Thyroid gland (tissue), 4 donors: Measurements from ENCODE around the gene ADH5. TPM values are rescaled to one million over a fixed set of nuclear protein-coding genes. Genes with fewer than 3 reads are reported as not detected.

ENCODE experiments used
- DNase-seq, 2 donors: peaks; one replicate each; pipeline ENCODE4 v3.0.0-alpha.2; 2019
- H3K27ac ChIP-seq, 3 donors: fragments of 200-600 bp; sonication (generic); 1 replicate in 2 of 3; 2 replicates in 1 of 3; pipeline ENCODE4 v1.5.1; 2016 to 2019; ENCODE audit warnings: mild to moderate bottlenecking in 1 of 3, moderate library complexity in 1 of 3
- H3K27me3 ChIP-seq: fragments of 200-600 bp; sonication (generic); one replicate; pipeline ENCODE4 v1.5.1; 2019
- H3K36me3 ChIP-seq, 2 donors: fragments of 200-600 bp; sonication (generic); one replicate each; pipeline ENCODE4 v1.5.1; 2016 to 2019
- H3K4me1 ChIP-seq, 2 donors: fragments of 200-600 bp; sonication (generic); one replicate each; pipeline ENCODE4 v1.5.1; 2017 to 2019
- H3K4me3 ChIP-seq, 3 donors: fragments of 200-600 bp; sonication (generic); replicated peaks in 1 of 3; 1 replicate in 2 of 3; 2 replicates in 1 of 3; pipeline ENCODE4 v1.5.1; 2016; ENCODE audit warnings: mild to moderate bottlenecking in 1 of 3
- H3K9me3 ChIP-seq: fragments of 200-600 bp; sonication (generic); one replicate; pipeline ENCODE4 v1.5.1; 2017
- CTCF ChIP-seq, 6 experiments: fragments of 200-600 bp in 3 of 6; fragments of 450-650 bp in 3 of 6; sonication (generic) in 3 of 6; IDR thresholded peaks; one replicate each; pipeline ENCODE4 v1.5.1; 2016 to 2019; ENCODE audit warnings: antibody characterized with exemption in 6 of 6, mild to moderate bottlenecking in 2 of 6, inconsistent platforms in 1 of 6, moderate library complexity in 1 of 6
- POLR2A ChIP-seq, 2 donors: fragments of 450-650 bp; IDR thresholded peaks; one replicate each; pipeline ENCODE4 v1.6.1; 2017; ENCODE audit warnings: antibody characterized with exemption in 2 of 2, mild to moderate bottlenecking in 2 of 2, moderate library complexity in 1 of 2
- WGBS, 2 donors: methylation state at CpG; one replicate each; pipeline ENCODE4 v1.1.5; 2017; 5-methylcytosine and 5-hydroxymethylcytosine counted together
- intact Hi-C: fragments of 100-400 bp; cut with DNase I; formaldehyde crosslinking; loops from one replicate; pipeline ENCODE4 v1.15.1; 2023
- total RNA-seq, 4 donors: library from RNA; depleted of rRNA; stranded (reverse); fragments of >200 nt; gene quantifications; one replicate each; pipeline ENCODE4 v1.2.3, GENCODE V29; 2016

ADH5 gene
- total RNA-seq, 4 donors from 2014 or later: 101 to 162 (median 117) TPM

- Histone ChIP-seq H3K27ac (peak overlapping the region in 2 of 3 donors; percentile 7 to 57), H3K4me1 (peaks cover 28 to 31% of the 10 kb centered on the region in 2 donors), H3K4me3 (no peak overlapping the region), H3K36me3 (peaks cover 29 to 42% of the 10 kb centered on the region in 2 donors), H3K9me3 (no peaks in the 10 kb centered on the region), H3K27me3 (no peaks in the 10 kb centered on the region)
- DNase-seq: no peak
- 70 to 72% methylated on average over 5 of the region's 5 CpGs for WGBS, 2 donors
- intact Hi-C loops: no loop called here
- TF ChIP-seq CTCF (IDR thresholded peaks at IDR 0.05) (no peak), POLR2A (IDR thresholded peaks at IDR 0.05) (no peak)
Measured at GRCh38 chr4:99079625-99080295, 8.8 kb downstream of the ADH5 start.

GRCh38 chr4:99078931-99079624, 9.5 kb downstream of the ADH5 start:
- Histone ChIP-seq H3K9me3 (no peaks in the 10 kb centered on the region), H3K27ac (peak overlapping the region in 1 of 3 donors; percentile 57), H3K27me3 (no peaks in the 10 kb centered on the region), H3K4me3 (no peak overlapping the region), H3K36me3 (peaks cover 22 to 35% of the 10 kb centered on the region in 2 donors), H3K4me1 (peaks cover 28 to 31% of the 10 kb centered on the region in 2 donors)
- no peak for DNase-seq
- intact Hi-C loops: no loop called here
- no peak for TF ChIP-seq CTCF (IDR thresholded peaks at IDR 0.05)
- no peak for TF ChIP-seq POLR2A (IDR thresholded peaks at IDR 0.05)
- WGBS, 2 donors: 75 to 79% methylated on average over 5 of the region's 5 CpGs

- WGBS, 2 donors: 88 to 95% methylated on average over 5 of the region's 5 CpGs
- H3K36me3 ChIP-seq: peaks cover 23 to 37% of the 10 kb centered on the region in 2 donors
- intact Hi-C loops: no loop called here
- TF ChIP-seq POLR2A (IDR thresholded peaks at IDR 0.05) (no peak), CTCF (IDR thresholded peaks at IDR 0.05) (no peak)
- no peaks in the 10 kb centered on the region for H3K9me3 ChIP-seq
- no peak overlapping the region for H3K4me3 ChIP-seq
- peak in 1 of 2 donors; percentile 10 for DNase-seq
- no peaks in the 10 kb centered on the region for H3K27me3 ChIP-seq
- peaks cover 28 to 31% of the 10 kb centered on the region in 2 donors for H3K4me1 ChIP-seq
- peak overlapping the region in 2 of 3 donors; percentile 40 to 48 for H3K27ac ChIP-seq
Measured at GRCh38 chr4:99078336-99078735, 10.3 kb downstream of the ADH5 start.

GRCh38 chr4:99077177-99077576, 11.4 kb downstream of the ADH5 start:
- 35 to 53% methylated on average over 4 of the region's 4 CpGs for WGBS, 2 donors
- peaks cover 25 to 32% of the 10 kb centered on the region in 2 donors for H3K36me3 ChIP-seq
- H3K4me1 ChIP-seq: peaks cover 28 to 31% of the 10 kb centered on the region in 2 donors
- TF ChIP-seq POLR2A (IDR thresholded peaks at IDR 0.05) (no peak), CTCF (IDR thresholded peaks at IDR 0.05) (no peak)
- peak; percentile 85 to 88 for DNase-seq
- no peak overlapping the region for H3K4me3 ChIP-seq
- H3K9me3 ChIP-seq: no peaks in the 10 kb centered on the region
- peak overlapping the region; percentile 40 to 67 (median 48) for H3K27ac ChIP-seq
- H3K27me3 ChIP-seq: no peaks in the 10 kb centered on the region
- intact Hi-C loops: no loop called here
